ENCODE results near the gene ARHGEF18. TPM values are rescaled to one million over a fixed set of nuclear protein-coding genes. Genes with fewer than 3 reads are reported as not detected.

Gene ARHGEF18
- total RNA-seq, 3 donors from 2014 or later = 67.8 to 86.8 (median 81.2) TPM

DNA sequence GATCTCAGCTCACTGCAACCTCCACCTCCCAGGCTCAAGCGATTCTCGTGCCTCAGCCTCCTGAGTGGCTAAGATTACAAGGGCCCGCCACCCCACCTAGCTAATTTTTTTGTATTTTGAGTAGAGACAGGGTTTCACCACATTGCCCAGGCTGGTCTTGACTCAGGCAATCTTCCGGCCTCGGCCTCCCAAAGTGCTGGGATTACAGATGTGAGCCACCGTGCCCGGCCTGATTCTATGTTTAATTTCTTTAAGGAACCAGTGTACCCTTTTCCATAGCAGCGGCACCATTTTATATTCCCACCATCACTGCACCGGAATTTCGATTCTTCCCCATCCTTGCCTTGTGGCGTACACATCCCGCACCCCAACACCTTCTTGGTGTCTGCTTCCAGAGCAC, 36.8 kb upstream of the ARHGEF18 start:
- TF ChIP-seq, protein P1, sequence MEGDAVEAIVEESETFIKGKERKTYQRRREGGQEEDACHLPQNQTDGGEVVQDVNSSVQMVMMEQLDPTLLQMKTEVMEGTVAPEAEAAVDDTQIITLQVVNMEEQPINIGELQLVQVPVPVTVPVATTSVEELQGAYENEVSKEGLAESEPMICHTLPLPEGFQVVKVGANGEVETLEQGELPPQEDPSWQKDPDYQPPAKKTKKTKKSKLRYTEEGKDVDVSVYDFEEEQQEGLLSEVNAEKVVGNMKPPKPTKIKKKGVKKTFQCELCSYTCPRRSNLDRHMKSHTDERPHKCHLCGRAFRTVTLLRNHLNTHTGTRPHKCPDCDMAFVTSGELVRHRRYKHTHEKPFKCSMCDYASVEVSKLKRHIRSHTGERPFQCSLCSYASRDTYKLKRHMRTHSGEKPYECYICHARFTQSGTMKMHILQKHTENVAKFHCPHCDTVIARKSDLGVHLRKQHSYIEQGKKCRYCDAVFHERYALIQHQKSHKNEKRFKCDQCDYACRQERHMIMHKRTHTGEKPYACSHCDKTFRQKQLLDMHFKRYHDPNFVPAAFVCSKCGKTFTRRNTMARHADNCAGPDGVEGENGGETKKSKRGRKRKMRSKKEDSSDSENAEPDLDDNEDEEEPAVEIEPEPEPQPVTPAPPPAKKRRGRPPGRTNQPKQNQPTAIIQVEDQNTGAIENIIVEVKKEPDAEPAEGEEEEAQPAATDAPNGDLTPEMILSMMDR (IDR thresholded peaks at IDR 0.05) = no peak
- intact Hi-C loops (cut with DNase I, micrococcal nuclease) = no loop called here
- H3K4me3 ChIP-seq = no peak overlapping the region
- DNase-seq (no peak), ATAC-seq (no peak)
- peaks cover 4% of the 10 kb centered on the region for H3K4me1 ChIP-seq (ENCODE audit: low read depth)
- H3K36me3 ChIP-seq (ENCODE audit: low read depth) = no peaks in the 10 kb centered on the region
- H3K9me3 ChIP-seq = no peaks in the 10 kb centered on the region

DNA sequence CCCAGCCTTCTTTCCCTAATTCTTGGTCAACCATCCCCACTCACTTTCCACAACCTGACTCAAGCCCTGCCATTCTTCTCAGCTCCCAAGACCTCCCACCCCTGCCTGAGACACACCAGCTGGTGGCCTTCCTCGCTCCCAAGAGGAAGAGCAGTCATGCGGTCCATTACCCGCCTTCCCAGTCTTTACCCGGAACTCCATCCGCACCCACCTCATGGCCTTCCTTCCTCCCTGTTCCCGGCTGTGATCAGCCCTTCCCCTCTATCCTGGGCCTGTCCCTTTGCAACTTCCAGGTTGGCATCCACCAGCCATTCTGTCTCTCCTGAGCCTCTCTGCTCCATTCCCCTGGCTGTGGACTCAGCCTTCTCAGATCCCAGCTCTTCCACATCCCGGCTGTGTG, 35.9 kb upstream of the ARHGEF18 start:
- ATAC-seq (no peak), DNase-seq (no peak)
- TF ChIP-seq, protein P1 (IDR thresholded peaks at IDR 0.05) = no peak
- intact Hi-C loops (cut with DNase I, micrococcal nuclease) = no loop called here
- H3K4me1 ChIP-seq (ENCODE audit: low read depth) = peaks cover 3% of the 10 kb centered on the region
- H3K9me3 ChIP-seq = no peaks in the 10 kb centered on the region
- no peaks in the 10 kb centered on the region for H3K36me3 ChIP-seq (ENCODE audit: low read depth)
- no peak overlapping the region for H3K4me3 ChIP-seq

DNA sequence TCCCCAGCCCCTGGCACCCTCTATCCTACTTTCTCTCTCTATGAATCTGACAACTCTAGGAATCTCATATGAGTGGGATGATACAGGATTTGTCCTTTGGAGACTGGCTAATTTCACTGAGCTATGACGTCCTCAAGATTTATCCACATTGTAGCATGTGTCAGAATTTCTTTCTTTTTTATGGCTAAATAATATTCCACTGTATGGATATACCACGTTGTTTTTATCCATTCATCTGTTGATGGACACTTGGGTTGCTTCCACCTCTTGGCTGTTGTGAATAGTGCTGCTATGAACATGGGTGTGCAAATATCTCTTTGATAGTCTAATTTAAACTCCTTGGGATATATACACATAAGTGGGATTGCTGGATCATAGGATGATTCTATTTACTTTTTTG, 30.6 kb upstream of the ARHGEF18 start:
- H3K9me3 ChIP-seq = no peaks in the 10 kb centered on the region
- DNase-seq (no peak), ATAC-seq (no peak)
- H3K4me3 ChIP-seq = no peak overlapping the region
- TF ChIP-seq, protein P1 (IDR thresholded peaks at IDR 0.05) = no peak
- H3K4me1 ChIP-seq (ENCODE audit: low read depth) = peaks cover 3% of the 10 kb centered on the region
- intact Hi-C loops (cut with DNase I, micrococcal nuclease) = no loop called here
- no peaks in the 10 kb centered on the region for H3K36me3 ChIP-seq (ENCODE audit: low read depth)

DNA sequence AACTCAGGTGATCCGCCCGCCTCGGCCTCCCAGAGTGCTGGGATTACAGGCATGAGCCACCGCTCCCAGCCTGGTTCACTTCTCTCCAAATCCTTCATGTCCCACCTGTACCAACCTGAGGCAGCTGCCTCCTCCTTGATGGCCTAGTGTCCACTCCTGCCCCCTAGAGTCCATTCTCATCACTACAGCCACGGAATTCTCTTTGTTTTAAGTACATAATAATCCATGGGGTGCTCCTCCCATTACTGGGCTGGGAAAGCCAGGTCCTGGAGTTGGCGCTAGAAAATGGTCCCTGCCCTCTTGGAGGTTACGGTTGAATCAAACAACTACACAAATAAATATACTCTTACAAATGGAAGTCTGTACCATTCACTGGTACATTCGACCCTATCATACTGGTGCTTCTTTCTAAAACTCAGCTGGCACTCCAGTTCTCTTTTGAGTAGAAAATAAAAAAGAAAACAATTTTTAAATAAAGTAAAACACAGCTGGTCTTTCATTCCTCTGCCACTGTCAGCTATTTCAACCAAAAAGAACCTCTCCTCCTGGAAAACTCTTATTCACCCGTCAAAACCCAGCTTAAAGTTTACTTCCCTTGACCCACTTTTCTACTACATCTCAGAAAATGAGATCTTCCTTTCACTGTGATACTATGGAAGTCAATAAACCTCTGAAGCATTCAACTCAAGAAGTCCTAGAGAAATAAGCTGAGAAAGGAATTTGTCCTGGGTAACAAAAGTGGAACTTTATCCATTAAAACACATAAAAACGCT, 22.4 kb upstream of the ARHGEF18 start:
- H3K36me3 ChIP-seq (ENCODE audit: low read depth) = no peaks in the 10 kb centered on the region
- intact Hi-C loops (cut with DNase I, micrococcal nuclease) = no loop called here
- TF ChIP-seq, protein P1 (IDR thresholded peaks at IDR 0.05) = no peak
- peaks cover 1% of the 10 kb centered on the region for H3K4me1 ChIP-seq (ENCODE audit: low read depth)
- ATAC-seq (peak; percentile 82), DNase-seq (peak in 1 of 3 donors; percentile 71)
- no peak overlapping the region for H3K4me3 ChIP-seq
- peaks cover 8% of the 10 kb centered on the region for H3K9me3 ChIP-seq

DNA sequence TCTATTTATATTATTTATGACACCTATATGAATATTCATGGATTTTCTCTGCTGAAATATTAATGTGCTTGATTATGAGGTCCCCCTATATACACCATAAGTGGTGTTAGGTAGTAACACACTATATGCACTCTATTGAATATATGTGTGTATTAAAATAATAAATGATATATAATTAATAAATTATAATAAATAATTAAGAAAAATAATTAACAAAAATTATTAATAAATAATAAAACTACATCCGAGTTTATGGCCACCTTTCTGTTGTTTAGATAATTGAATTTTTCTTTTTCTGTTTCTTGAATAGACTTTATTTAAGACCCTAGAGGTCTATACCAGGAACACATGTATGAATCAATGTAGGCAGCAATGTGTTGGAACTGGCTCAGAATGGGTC, 20.9 kb upstream of the ARHGEF18 start:
- Histone ChIP-seq H3K4me3 (no peak overlapping the region), H3K4me1 (ENCODE audit: low read depth) (no peaks in the 10 kb centered on the region), H3K9me3 (peaks cover 8% of the 10 kb centered on the region), H3K36me3 (ENCODE audit: low read depth) (no peaks in the 10 kb centered on the region)
- intact Hi-C loops (cut with DNase I, micrococcal nuclease) = no loop called here
- ATAC-seq (no peak), DNase-seq (no peak)
- TF ChIP-seq, protein P1 (IDR thresholded peaks at IDR 0.05) = no peak

All from mucosa of descending colon (tissue), 3 donors.